ENCODE measurements around the gene KLHDC9. TPM values are rescaled to one million over a fixed set of nuclear protein-coding genes. Genes with fewer than 3 reads are reported as not detected.
A peak's percentile ranks its signal among the peaks of the same experiment; 100 is the strongest.

Gene KLHDC9
- total RNA-seq, 2 donors from 2014 or later = 5.7 to 7.1 TPM

GRCh38 chr1:161091796-161092507 is 6.2 kb upstream of the KLHDC9 start:
- Mint-ChIP-seq H3K27me3 (ENCODE audit: low read depth) (no peaks in the 10 kb centered on the region), H3K4me1 (ENCODE audit: low read depth) (peaks cover 75% of the 10 kb centered on the region), H3K36me3 (ENCODE audit: insufficient read depth in 2 of 2) (no peaks in the 10 kb centered on the region), H3K4me3 (no peak overlapping the region), H3K27ac (no peak overlapping the region), H3K9me3 (no peaks in the 10 kb centered on the region)
- ATAC-seq (replicated peaks in 1 of 2) = peak in 1 of 2 donors; percentile 1
- no peak for DNase-seq

- peaks cover 78% of the 10 kb centered on the region for H3K4me1 Mint-ChIP-seq (ENCODE audit: low read depth)
- H3K9me3 Mint-ChIP-seq = no peaks in the 10 kb centered on the region
- peak; percentile 40 to 69 for DNase-seq
- H3K27ac Mint-ChIP-seq = no peak overlapping the region
- no peaks in the 10 kb centered on the region for H3K27me3 Mint-ChIP-seq (ENCODE audit: low read depth)
- peak; percentile 91 for ATAC-seq (replicated peaks in 1 of 2)
- peak overlapping the region; percentile 31 to 54 for H3K4me3 Mint-ChIP-seq
- peaks cover 0 to 1% of the 10 kb centered on the region in 2 donors for H3K36me3 Mint-ChIP-seq (ENCODE audit: insufficient read depth in 2 of 2)
These were observed 5.5 kb upstream of the KLHDC9 start for GRCh38 chr1:161092621-161093028.

- Mint-ChIP-seq H3K9me3 (no peaks in the 10 kb centered on the region), H3K4me3 (no peak overlapping the region), H3K36me3 (ENCODE audit: insufficient read depth in 2 of 2) (peaks cover 0 to 2% of the 10 kb centered on the region in 2 donors), H3K27ac (no peak overlapping the region), H3K4me1 (ENCODE audit: low read depth) (peaks cover 79% of the 10 kb centered on the region), H3K27me3 (ENCODE audit: low read depth) (no peaks in the 10 kb centered on the region)
- no peak for ATAC-seq (replicated peaks in 1 of 2)
- no peak for DNase-seq
These were observed 3.7 kb upstream of the KLHDC9 start for GRCh38 chr1:161094481-161094880.

- H3K27ac Mint-ChIP-seq = peak overlapping the region; percentile 29
These were observed 2.9 kb upstream of the KLHDC9 start for GRCh38 chr1:161095230-161095629.

GRCh38 chr1:161096015-161096414 is 2.1 kb upstream of the KLHDC9 start:
- DNase-seq (no peak), ATAC-seq (replicated peaks in 1 of 2) (no peak)
- Mint-ChIP-seq H3K9me3 (no peaks in the 10 kb centered on the region), H3K4me1 (ENCODE audit: low read depth) (peaks cover 64% of the 10 kb centered on the region), H3K27ac (no peak overlapping the region), H3K36me3 (ENCODE audit: insufficient read depth in 2 of 2) (peaks cover 0 to 2% of the 10 kb centered on the region in 2 donors), H3K27me3 (ENCODE audit: low read depth) (no peaks in the 10 kb centered on the region), H3K4me3 (no peak overlapping the region)

More at GRCh38 chr1:161095230-161095629, 2.9 kb upstream of the KLHDC9 start:
- Mint-ChIP-seq H3K4me1 (ENCODE audit: low read depth) (peaks cover 72% of the 10 kb centered on the region), H3K9me3 (no peaks in the 10 kb centered on the region), H3K27me3 (ENCODE audit: low read depth) (no peaks in the 10 kb centered on the region), H3K4me3 (no peak overlapping the region), H3K36me3 (ENCODE audit: insufficient read depth in 2 of 2) (peaks cover 0 to 2% of the 10 kb centered on the region in 2 donors)
- ATAC-seq (replicated peaks in 1 of 2) (no peak), DNase-seq (no peak)

- no peak for ATAC-seq (replicated peaks in 1 of 2)
- Mint-ChIP-seq H3K9me3 (no peaks in the 10 kb centered on the region), H3K27ac (no peak overlapping the region), H3K27me3 (ENCODE audit: low read depth) (no peaks in the 10 kb centered on the region), H3K36me3 (ENCODE audit: insufficient read depth in 2 of 2) (peaks cover 2 to 4% of the 10 kb centered on the region in 2 donors), H3K4me1 (ENCODE audit: low read depth) (peaks cover 59% of the 10 kb centered on the region), H3K4me3 (no peak overlapping the region)
- no peak for DNase-seq
These were observed 1.6 kb upstream of the KLHDC9 start for GRCh38 chr1:161096530-161096929.

- Mint-ChIP-seq H3K4me3 (peak overlapping the region; percentile 90 to 91), H3K36me3 (ENCODE audit: insufficient read depth in 2 of 2) (peaks cover 5 to 7% of the 10 kb centered on the region in 2 donors), H3K27ac (no peak overlapping the region), H3K9me3 (no peaks in the 10 kb centered on the region), H3K27me3 (ENCODE audit: low read depth) (no peaks in the 10 kb centered on the region), H3K4me1 (ENCODE audit: low read depth) (peaks cover 36% of the 10 kb centered on the region)
- no peak for DNase-seq
- ATAC-seq (replicated peaks in 1 of 2) = no peak
These were observed 1.1 kb downstream of the KLHDC9 start for GRCh38 chr1:161099090-161099802.

GRCh38 chr1:161100556-161100955 is 2.4 kb downstream of the KLHDC9 start:
- Mint-ChIP-seq H3K9me3 (no peaks in the 10 kb centered on the region), H3K36me3 (ENCODE audit: insufficient read depth in 2 of 2) (peaks cover 5 to 7% of the 10 kb centered on the region in 2 donors), H3K27me3 (ENCODE audit: low read depth) (no peaks in the 10 kb centered on the region), H3K4me1 (ENCODE audit: low read depth) (peaks cover 41% of the 10 kb centered on the region), H3K4me3 (no peak overlapping the region), H3K27ac (no peak overlapping the region)
- DNase-seq (no peak), ATAC-seq (replicated peaks in 1 of 2) (no peak)

- H3K27ac Mint-ChIP-seq = peak overlapping the region; percentile 32
- peaks cover 38% of the 10 kb centered on the region for H3K4me1 Mint-ChIP-seq (ENCODE audit: low read depth)
- H3K27me3 Mint-ChIP-seq (ENCODE audit: low read depth) = no peaks in the 10 kb centered on the region
- ATAC-seq (replicated peaks in 1 of 2) (no peak), DNase-seq (no peak)
- H3K4me3 Mint-ChIP-seq = no peak overlapping the region
- H3K9me3 Mint-ChIP-seq = no peaks in the 10 kb centered on the region
- peaks cover 9 to 18% of the 10 kb centered on the region in 2 donors for H3K36me3 Mint-ChIP-seq (ENCODE audit: insufficient read depth in 2 of 2)
These were observed 8.3 kb downstream of the KLHDC9 start for GRCh38 chr1:161106431-161106830.

- H3K27ac Mint-ChIP-seq = peak overlapping the region; percentile 56
These were observed 13.0 kb downstream of the KLHDC9 start for GRCh38 chr1:161111117-161111516.

GRCh38 chr1:161111527-161111926 is 13.4 kb downstream of the KLHDC9 start:
- no peak overlapping the region for H3K4me3 Mint-ChIP-seq
- peaks cover 66% of the 10 kb centered on the region for H3K4me1 Mint-ChIP-seq (ENCODE audit: low read depth)
- peak overlapping the region; percentile 56 for H3K27ac Mint-ChIP-seq
- no peaks in the 10 kb centered on the region for H3K9me3 Mint-ChIP-seq
- H3K27me3 Mint-ChIP-seq (ENCODE audit: low read depth) = no peaks in the 10 kb centered on the region
- ATAC-seq (replicated peaks in 1 of 2) (no peak), DNase-seq (no peak)
- H3K36me3 Mint-ChIP-seq (ENCODE audit: insufficient read depth in 2 of 2) = peaks cover 16 to 21% of the 10 kb centered on the region in 2 donors

More at GRCh38 chr1:161111117-161111516, 13.0 kb downstream of the KLHDC9 start:
- H3K4me1 Mint-ChIP-seq (ENCODE audit: low read depth) = peaks cover 65% of the 10 kb centered on the region
- peaks cover 18 to 25% of the 10 kb centered on the region in 2 donors for H3K36me3 Mint-ChIP-seq (ENCODE audit: insufficient read depth in 2 of 2)
- no peak overlapping the region for H3K4me3 Mint-ChIP-seq
- no peaks in the 10 kb centered on the region for H3K27me3 Mint-ChIP-seq (ENCODE audit: low read depth)
- no peak for ATAC-seq (replicated peaks in 1 of 2)
- H3K9me3 Mint-ChIP-seq = no peaks in the 10 kb centered on the region
- DNase-seq = no peak

- DNase-seq (no peak), ATAC-seq (replicated peaks in 1 of 2) (no peak)
- no peaks in the 10 kb centered on the region for H3K27me3 Mint-ChIP-seq (ENCODE audit: low read depth)
- H3K36me3 Mint-ChIP-seq (ENCODE audit: insufficient read depth in 2 of 2) = peaks cover 19 to 24% of the 10 kb centered on the region in 2 donors
- no peaks in the 10 kb centered on the region for H3K9me3 Mint-ChIP-seq
- peaks cover 74% of the 10 kb centered on the region for H3K4me1 Mint-ChIP-seq (ENCODE audit: low read depth)
- peak overlapping the region; percentile 97 for H3K27ac Mint-ChIP-seq
- peak overlapping the region; percentile 8 to 97 for H3K4me3 Mint-ChIP-seq
These were observed 15.8 kb downstream of the KLHDC9 start for GRCh38 chr1:161113915-161114314.

- peaks cover 74% of the 10 kb centered on the region for H3K4me1 Mint-ChIP-seq (ENCODE audit: low read depth)
- no peaks in the 10 kb centered on the region for H3K9me3 Mint-ChIP-seq
- H3K27ac Mint-ChIP-seq = peak overlapping the region; percentile 97
- H3K4me3 Mint-ChIP-seq = peak overlapping the region; percentile 96 to 97
- DNase-seq (no peak), ATAC-seq (replicated peaks in 1 of 2) (no peak)
- no peaks in the 10 kb centered on the region for H3K27me3 Mint-ChIP-seq (ENCODE audit: low read depth)
- H3K36me3 Mint-ChIP-seq (ENCODE audit: insufficient read depth in 2 of 2) = peaks cover 18 to 23% of the 10 kb centered on the region in 2 donors
These were observed 16.4 kb downstream of the KLHDC9 start for GRCh38 chr1:161114556-161114955.

All from activated T-cell treated with anti-CD3 and anti-CD28 coated beads, Interleukin-2, amount 50 U/mL, for 72 hours (primary cell).